SU-DHL-6 (cell line): ENCODE data around the gene ITPK1.

Experiments
- H2AFZ ChIP-seq: fragments of 200-600 bp; sonication (generic); 2 replicates; pipeline ENCODE4 v1.6.1; 2014; ENCODE audit warnings: low read depth, mild to moderate bottlenecking, moderate library complexity, mixed read lengths, antibody characterized with exemption, low read length; ENCODE audit not compliant: severe bottlenecking
- H3F3A ChIP-seq: fragments of 200-600 bp; shearing (Covaris generic); 2 replicates; pipeline ENCODE4 v1.6.0; 2016; ENCODE audit warnings: antibody characterized with exemption, mild to moderate bottlenecking; ENCODE audit not compliant: insufficient read depth
- H3K27ac ChIP-seq: fragments of 200-600 bp; sonication (generic); 2 replicates; pipeline ENCODE4 v1.5.1; 2016; ENCODE audit warnings: low read depth, mild to moderate bottlenecking, low read length, moderate library complexity, mixed read lengths
- H3K27me3 ChIP-seq: fragments of 200-600 bp; sonication (generic), shearing (Covaris generic); 2 replicates; pipeline ENCODE4 v1.6.0; 2014; ENCODE audit warnings: mild to moderate bottlenecking, low read length
- H3K36me3 ChIP-seq: fragments of 200-600 bp; sonication (generic); 2 replicates; pipeline ENCODE4 v1.6.1; 2014; ENCODE audit warnings: mild to moderate bottlenecking, low read length, mixed read lengths
- H3K4me2 ChIP-seq: fragments of 300-600, 200-600 bp; shearing (Covaris generic), sonication (generic); 2 replicates; pipeline ENCODE4 v1.6.0; 2014; ENCODE audit warnings: low read length, low read depth, mild to moderate bottlenecking; ENCODE audit not compliant: poor library complexity, severe bottlenecking
- H3K4me3 ChIP-seq: fragments of 200-600 bp; sonication (generic); 2 replicates; pipeline ENCODE4 v1.5.1; 2014; ENCODE audit warnings: antibody characterized with exemption, low read length, mild to moderate bottlenecking, mixed read lengths; ENCODE audit not compliant: insufficient read depth, poor library complexity, severe bottlenecking
- H3K79me2 ChIP-seq: fragments of 200-600 bp; sonication (generic); 2 replicates; pipeline ENCODE4 v1.6.1; 2014; ENCODE audit warnings: mild to moderate bottlenecking, low read length, moderate library complexity; ENCODE audit not compliant: insufficient read depth
- H3K9ac ChIP-seq: fragments of 200-600 bp; sonication (generic); 2 replicates; pipeline ENCODE4 v1.7.0; 2014; ENCODE audit warnings: mild to moderate bottlenecking, low read length
- H3K9me2 ChIP-seq: fragments of 200-600 bp; sonication (generic); replicated peaks from 2 replicates; pipeline ENCODE4 v1.6.1; 2014; ENCODE audit warnings: low read length; ENCODE audit not compliant: insufficient read depth
- H3K9me3 ChIP-seq: fragments of 200-600 bp; sonication (generic); 2 replicates; pipeline ENCODE4 v1.6.1; 2014; ENCODE audit warnings: low read length, mixed read lengths; ENCODE audit not compliant: insufficient read depth
- H4K20me1 ChIP-seq: fragments of 200-600 bp; sonication (generic); 2 replicates; pipeline ENCODE4 v1.6.1; 2014; ENCODE audit warnings: low read depth, mild to moderate bottlenecking, antibody characterized with exemption, low read length, moderate library complexity, mixed read lengths
- EZH2phosphoT487 ChIP-seq: fragments of 200-600 bp; sonication (generic), shearing (Covaris generic); conservative IDR thresholded peaks from 2 replicates; pipeline ENCODE4 v1.6.1; 2018; ENCODE audit warnings: mild to moderate bottlenecking, antibody characterized with exemption, low read length, moderate library complexity, mixed read lengths
- TF ChIP-seq, protein P1 (sequence below): fragments of 200-600 bp; sonication (generic); IDR thresholded peaks from one replicate; pipeline ENCODE4 v1.5.1; 2017; ENCODE audit warnings: antibody characterized with exemption, mild to moderate bottlenecking, low read length, moderate library complexity; ENCODE audit not compliant: insufficient read depth, poor library complexity, severe bottlenecking

ITPK1 gene

DNA sequence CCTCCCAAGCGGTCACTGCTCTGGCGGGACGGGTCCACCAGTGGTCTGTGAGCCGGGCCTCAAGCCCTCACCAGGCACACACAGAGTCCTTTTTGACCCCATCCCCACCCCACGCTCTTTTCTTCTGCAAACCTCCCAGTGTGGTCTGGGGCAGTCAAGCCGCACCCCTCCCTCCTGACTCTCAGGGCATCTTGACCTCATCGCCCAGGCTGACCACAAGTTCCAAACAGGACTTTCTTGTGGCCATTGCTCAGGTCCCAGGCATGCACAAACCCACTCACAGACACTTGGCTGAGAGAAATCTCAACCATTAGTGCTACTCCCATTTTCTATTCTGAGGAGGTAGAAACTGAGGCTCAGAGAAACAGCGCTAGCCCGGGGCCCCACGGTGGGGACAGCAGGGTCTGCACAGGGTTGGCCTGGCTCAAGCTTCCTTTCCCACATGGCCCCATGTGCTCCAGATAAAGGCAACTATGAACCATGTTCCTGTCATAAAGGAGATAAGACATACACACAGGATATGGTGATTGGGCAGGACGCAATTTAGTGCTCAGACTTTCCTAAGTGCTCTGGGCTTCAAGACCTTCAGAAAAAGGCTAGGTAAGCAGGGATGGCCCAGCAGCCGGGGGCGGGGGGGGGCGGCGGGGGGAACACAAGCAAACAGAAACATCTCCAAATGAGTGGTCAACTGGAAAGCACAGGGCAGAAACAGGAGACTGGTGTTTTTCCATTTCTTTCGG, 69.6 kb downstream of the ITPK1 start:
- H3K36me3 ChIP-seq, result no peaks in the 10 kb centered on the region
- H3K4me2 ChIP-seq, result no peak overlapping the region
- H3K27ac ChIP-seq, result no peak overlapping the region
- no peaks in the 10 kb centered on the region for H3F3A ChIP-seq
- no peaks in the 10 kb centered on the region for H3K79me2 ChIP-seq
- H3K9me3 ChIP-seq, result no peaks in the 10 kb centered on the region
- H3K27me3 ChIP-seq, result no peaks in the 10 kb centered on the region
- H3K9ac ChIP-seq, result no peak overlapping the region
- H3K9me2 ChIP-seq, result no peaks in the 10 kb centered on the region
- no peaks in the 10 kb centered on the region for H4K20me1 ChIP-seq
- TF ChIP-seq, protein P1, sequence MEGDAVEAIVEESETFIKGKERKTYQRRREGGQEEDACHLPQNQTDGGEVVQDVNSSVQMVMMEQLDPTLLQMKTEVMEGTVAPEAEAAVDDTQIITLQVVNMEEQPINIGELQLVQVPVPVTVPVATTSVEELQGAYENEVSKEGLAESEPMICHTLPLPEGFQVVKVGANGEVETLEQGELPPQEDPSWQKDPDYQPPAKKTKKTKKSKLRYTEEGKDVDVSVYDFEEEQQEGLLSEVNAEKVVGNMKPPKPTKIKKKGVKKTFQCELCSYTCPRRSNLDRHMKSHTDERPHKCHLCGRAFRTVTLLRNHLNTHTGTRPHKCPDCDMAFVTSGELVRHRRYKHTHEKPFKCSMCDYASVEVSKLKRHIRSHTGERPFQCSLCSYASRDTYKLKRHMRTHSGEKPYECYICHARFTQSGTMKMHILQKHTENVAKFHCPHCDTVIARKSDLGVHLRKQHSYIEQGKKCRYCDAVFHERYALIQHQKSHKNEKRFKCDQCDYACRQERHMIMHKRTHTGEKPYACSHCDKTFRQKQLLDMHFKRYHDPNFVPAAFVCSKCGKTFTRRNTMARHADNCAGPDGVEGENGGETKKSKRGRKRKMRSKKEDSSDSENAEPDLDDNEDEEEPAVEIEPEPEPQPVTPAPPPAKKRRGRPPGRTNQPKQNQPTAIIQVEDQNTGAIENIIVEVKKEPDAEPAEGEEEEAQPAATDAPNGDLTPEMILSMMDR, result no peak
- TF ChIP-seq EZH2phosphoT487, result no peak
- H2AFZ ChIP-seq, result no peak overlapping the region
- no peak overlapping the region for H3K4me3 ChIP-seq

DNA sequence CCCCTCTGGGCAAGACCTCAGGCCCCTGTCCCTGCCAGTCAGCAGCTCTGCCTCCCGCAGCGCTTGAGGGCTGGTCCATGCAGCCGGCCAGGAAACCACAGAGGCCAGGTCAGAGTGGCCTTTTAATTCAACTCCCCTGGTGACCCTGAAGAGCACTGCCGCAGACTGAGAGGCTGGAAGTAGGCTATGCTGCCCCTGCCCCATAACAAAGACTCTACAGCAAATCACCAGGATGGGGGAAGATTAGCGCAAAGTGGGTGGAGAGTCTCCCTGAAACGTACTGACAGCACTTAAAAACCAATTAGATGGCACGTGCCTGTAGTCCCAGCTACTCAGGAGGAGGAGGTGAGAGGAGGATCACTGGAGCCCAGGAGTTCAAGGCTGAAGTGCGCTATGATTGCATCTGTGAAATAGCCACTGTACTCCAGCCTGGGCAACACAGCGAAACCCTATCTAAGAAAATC, 70.5 kb downstream of the ITPK1 start:
- no peak overlapping the region for H3K9ac ChIP-seq
- no peaks in the 10 kb centered on the region for H3K9me3 ChIP-seq
- H2AFZ ChIP-seq, result no peak overlapping the region
- TF ChIP-seq, protein P1, result no peak
- H3K36me3 ChIP-seq, result no peaks in the 10 kb centered on the region
- no peaks in the 10 kb centered on the region for H4K20me1 ChIP-seq
- H3K4me2 ChIP-seq, result no peak overlapping the region
- no peak overlapping the region for H3K4me3 ChIP-seq
- H3K27me3 ChIP-seq, result no peaks in the 10 kb centered on the region
- H3F3A ChIP-seq, result no peaks in the 10 kb centered on the region
- H3K9me2 ChIP-seq, result no peaks in the 10 kb centered on the region
- H3K79me2 ChIP-seq, result no peaks in the 10 kb centered on the region
- H3K27ac ChIP-seq, result no peak overlapping the region

DNA sequence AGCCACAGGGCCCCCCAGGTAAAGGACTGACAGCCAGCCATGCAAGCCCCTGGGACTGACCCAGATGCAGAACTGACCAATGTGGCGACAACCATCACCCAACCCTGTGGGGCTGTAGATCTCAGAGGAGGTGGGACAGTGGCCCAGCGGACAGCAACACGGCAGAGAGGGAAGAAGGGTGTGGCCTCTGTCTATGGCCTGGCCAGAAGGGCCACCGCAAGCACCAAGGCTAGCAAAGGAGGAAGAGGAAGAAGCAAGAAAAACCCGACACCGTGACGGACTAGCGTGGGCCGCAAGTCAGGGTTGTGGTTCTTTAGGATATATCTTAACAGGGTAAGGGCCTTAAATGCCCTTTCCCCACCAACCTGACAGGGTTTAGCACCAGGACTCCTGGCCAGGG, 71.2 kb downstream of the ITPK1 start:
- Histone ChIP-seq H3K36me3 (no peaks in the 10 kb centered on the region), H3K4me3 (no peak overlapping the region), H3F3A (no peaks in the 10 kb centered on the region), H3K27me3 (no peaks in the 10 kb centered on the region), H3K9me3 (no peaks in the 10 kb centered on the region), H3K9ac (no peak overlapping the region), H3K79me2 (no peaks in the 10 kb centered on the region), H4K20me1 (no peaks in the 10 kb centered on the region), H3K27ac (no peak overlapping the region), H2AFZ (no peak overlapping the region), H3K4me2 (no peak overlapping the region), H3K9me2 (no peaks in the 10 kb centered on the region)
- TF ChIP-seq, protein P1, result no peak
- no peak for TF ChIP-seq EZH2phosphoT487
